SK-N-SH (cell line): ENCODE measurements around the gene SOD3. TPM values are rescaled to one million over a fixed set of nuclear protein-coding genes. Genes with fewer than 3 reads are reported as not detected.

Source experiments
- CTCF ChIA-PET: fragments of 300-600, 350-600 bp; formaldehyde crosslinking; extraction: SDS; loops from one replicate; lab custom pipeline; 2021; lab: Yijun Ruan, JAX
- POLR2A ChIA-PET: fragments of 350-600 bp; sonication (Branson Sonifier 250); formaldehyde crosslinking; extraction: SDS; loops from one replicate; lab custom pipeline; 2020; ENCODE audit warnings: antibody characterized with exemption, inconsistent platforms; lab: Yijun Ruan, JAX
- DNase-seq: peaks from one replicate; pipeline ENCODE4 v3.0.0; 2012
- H2AFZ ChIP-seq: fragments of 200-600 bp; sonication (generic); 2 replicates; pipeline ENCODE4 v1.8.1; 2016; ENCODE audit warnings: antibody characterized with exemption, mild to moderate bottlenecking, low read depth
- H3F3A ChIP-seq: fragments of 200-600 bp; sonication (generic); replicated peaks from 2 replicates; pipeline ENCODE3; 2016; ENCODE audit warnings: antibody characterized with exemption, mild to moderate bottlenecking; ENCODE audit not compliant: insufficient read depth
- H3K27ac ChIP-seq, 2 experiments: fragments of 200-500 bp in 1 of 2; fragments of 200-600 bp in 1 of 2; sonication (Bioruptor generic) in 1 of 2; sonication (generic), shearing (Covaris generic) in 1 of 2; 2 replicates each; pipeline versions ENCODE4 v1.5.1 to v1.6.1; 2014 to 2016; ENCODE audit warnings: low read depth in 2 of 2, inconsistent platforms in 1 of 2, low read length in 1 of 2, mild to moderate bottlenecking in 1 of 2, mixed read lengths in 1 of 2
- H3K27me3 ChIP-seq: fragments of 200-600 bp; sonication (generic), shearing (Covaris generic); 2 replicates; pipeline ENCODE4 v1.6.1; 2016; ENCODE audit warnings: mixed run types; ENCODE audit not compliant: insufficient read depth
- H3K36me3 ChIP-seq, 2 experiments: fragments of 200-500 bp in 1 of 2; fragments of 200-600 bp in 1 of 2; sonication (Bioruptor generic) in 1 of 2; sonication (generic) in 1 of 2; replicated peaks in 1 of 2; 2 replicates each; pipeline versions ENCODE3 to v1.5.1; 2014 to 2016; ENCODE audit warnings: low read length in 1 of 2, mild to moderate bottlenecking in 1 of 2; ENCODE audit not compliant: insufficient read depth in 2 of 2, control insufficient read depth in 1 of 2
- H3K4me1 ChIP-seq, 2 experiments: fragments of 200-500 bp in 1 of 2; fragments of 200-600 bp in 1 of 2; sonication (Bioruptor generic) in 1 of 2; sonication (generic), shearing (Covaris generic) in 1 of 2; 2 replicates each; pipeline versions ENCODE4 v1.5.1 to v1.6.1; 2014 to 2016; ENCODE audit warnings: low read depth in 1 of 2, low read length in 1 of 2, mixed run types in 1 of 2; ENCODE audit not compliant: insufficient read depth in 2 of 2, control insufficient read depth in 1 of 2
- H3K4me2 ChIP-seq: fragments of 200-600 bp; sonication (generic), shearing (Covaris generic); 2 replicates; pipeline ENCODE4 v1.6.1; 2017; ENCODE audit warnings: mixed run types
- H3K4me3 ChIP-seq, 2 experiments: fragments of 200-500 bp in 1 of 2; fragments of 200-600 bp in 1 of 2; sonication (Bioruptor generic) in 1 of 2; sonication (generic), shearing (Covaris generic) in 1 of 2; 2 replicates each; pipeline versions ENCODE4 v1.5.1 to v1.8.1; 2014 to 2016; ENCODE audit warnings: low read depth in 2 of 2, inconsistent platforms in 1 of 2, low read length in 1 of 2, mild to moderate bottlenecking in 1 of 2, mixed read lengths in 1 of 2, moderate library complexity in 1 of 2
- H3K79me2 ChIP-seq: fragments of 200-600 bp; sonication (generic); 2 replicates; pipeline ENCODE4 v1.8.1; 2017; ENCODE audit warnings: mild to moderate bottlenecking; ENCODE audit not compliant: insufficient read depth
- H3K9ac ChIP-seq: fragments of 200-600 bp; sonication (generic); 2 replicates; pipeline ENCODE4 v1.6.1; 2017; ENCODE audit warnings: mixed run types
- H3K9me2 ChIP-seq: fragments of 200-600 bp; sonication (generic); 2 replicates; pipeline ENCODE4 v1.6.1; 2017; ENCODE audit warnings: mixed run types
- H3K9me3 ChIP-seq: fragments of 200-600 bp; sonication (generic); 2 replicates; pipeline ENCODE4 v1.6.1; 2017; ENCODE audit warnings: mixed run types, mild to moderate bottlenecking, moderate library complexity
- H4K20me1 ChIP-seq: fragments of 200-600 bp; sonication (generic); 2 replicates; pipeline ENCODE4 v1.6.1; 2017; ENCODE audit warnings: mild to moderate bottlenecking, mixed run types; ENCODE audit not compliant: insufficient read depth
- GABPA ChIP-seq: IDR thresholded peaks from 2 replicates; pipeline ENCODE4 v1.4.0; 2012; ENCODE audit warnings: low read depth, mild to moderate bottlenecking
- MEF2A ChIP-seq: IDR thresholded peaks from 2 replicates; pipeline ENCODE4 v1.4.0; 2012; ENCODE audit warnings: low read depth, borderline replicate concordance
- NRF1 ChIP-seq: IDR thresholded peaks from 2 replicates; pipeline ENCODE4 v1.6.1; 2012; ENCODE audit warnings: low read depth, mild to moderate bottlenecking, low read length
- RCOR1 ChIP-seq: fragments of 150-350 bp; IDR thresholded peaks from 2 replicates; pipeline ENCODE4 v1.6.1; 2017; ENCODE audit warnings: antibody characterized with exemption, low read length
- REST ChIP-seq: IDR thresholded peaks from 2 replicates; pipeline ENCODE4 v1.6.1; 2012; ENCODE audit warnings: mild to moderate bottlenecking, low read depth, low read length, moderate library complexity
- RFX5 ChIP-seq: IDR thresholded peaks from 2 replicates; pipeline ENCODE4 v1.6.1; 2012; ENCODE audit warnings: mild to moderate bottlenecking, improper control_type of control experiment, low read length
- TCF12 ChIP-seq: IDR thresholded peaks from 2 replicates; pipeline ENCODE4 v1.4.0; 2012
- WGBS: methylation state at CpG from one replicate; pipeline ENCODE4 v1.1.6; 2017; ENCODE audit warnings: low lambda C conversion rate; 5-methylcytosine and 5-hydroxymethylcytosine counted together
- polyA plus RNA-seq, 3 experiments: library from polyadenylated mRNA; depleted of rRNA; stranded (reverse); fragments of >200 nt; gene quantifications; 2 replicates each; pipeline ENCODE4 v1.2.3, GENCODE V29; 2012
- TF ChIP-seq, protein P1 (sequence below): IDR thresholded peaks from 2 replicates; pipeline ENCODE4 v1.4.0; 2012; ENCODE audit warnings: low read depth
- TF ChIP-seq, protein P2 (sequence below): IDR thresholded peaks from 2 replicates; pipeline ENCODE4 v1.4.0; 2012; ENCODE audit warnings: low read depth, borderline replicate concordance
- TF ChIP-seq, protein P3 (sequence below): fragments of 200-600 bp; sonication (generic); IDR thresholded peaks from 2 replicates; pipeline ENCODE4 v1.6.1; 2017; ENCODE audit warnings: antibody characterized with exemption, mild to moderate bottlenecking, moderate library complexity

Gene SOD3
- polyA plus RNA-seq, 1 of the 3 experiments (the other 2 are of a cell fraction), result 21.6 TPM

- no peaks in the 10 kb centered on the region for H3K4me1 ChIP-seq
- H3K9ac ChIP-seq, result no peak overlapping the region
- no peak for DNase-seq
- 77% methylated on average over 5 of the region's 6 CpGs for WGBS
- H3K36me3 ChIP-seq, result peaks cover 0 to 10% of the 10 kb centered on the region in 2 experiments
- H3F3A ChIP-seq, result no peaks in the 10 kb centered on the region
- H3K27me3 ChIP-seq, result no peaks in the 10 kb centered on the region
- CTCF ChIA-PET, result no interaction called here
- no peak for TF ChIP-seq REST
- TF ChIP-seq, protein P1, sequence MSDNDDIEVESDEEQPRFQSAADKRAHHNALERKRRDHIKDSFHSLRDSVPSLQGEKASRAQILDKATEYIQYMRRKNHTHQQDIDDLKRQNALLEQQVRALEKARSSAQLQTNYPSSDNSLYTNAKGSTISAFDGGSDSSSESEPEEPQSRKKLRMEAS, result no peak
- TF ChIP-seq RFX5, result no peak
- TF ChIP-seq NRF1, result no peak
- no peak for TF ChIP-seq RCOR1
- TF ChIP-seq, protein P2, sequence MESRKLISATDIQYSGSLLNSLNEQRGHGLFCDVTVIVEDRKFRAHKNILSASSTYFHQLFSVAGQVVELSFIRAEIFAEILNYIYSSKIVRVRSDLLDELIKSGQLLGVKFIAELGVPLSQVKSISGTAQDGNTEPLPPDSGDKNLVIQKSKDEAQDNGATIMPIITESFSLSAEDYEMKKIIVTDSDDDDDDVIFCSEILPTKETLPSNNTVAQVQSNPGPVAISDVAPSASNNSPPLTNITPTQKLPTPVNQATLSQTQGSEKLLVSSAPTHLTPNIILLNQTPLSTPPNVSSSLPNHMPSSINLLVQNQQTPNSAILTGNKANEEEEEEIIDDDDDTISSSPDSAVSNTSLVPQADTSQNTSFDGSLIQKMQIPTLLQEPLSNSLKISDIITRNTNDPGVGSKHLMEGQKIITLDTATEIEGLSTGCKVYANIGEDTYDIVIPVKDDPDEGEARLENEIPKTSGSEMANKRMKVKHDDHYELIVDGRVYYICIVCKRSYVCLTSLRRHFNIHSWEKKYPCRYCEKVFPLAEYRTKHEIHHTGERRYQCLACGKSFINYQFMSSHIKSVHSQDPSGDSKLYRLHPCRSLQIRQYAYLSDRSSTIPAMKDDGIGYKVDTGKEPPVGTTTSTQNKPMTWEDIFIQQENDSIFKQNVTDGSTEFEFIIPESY, result no peak
- TF ChIP-seq, protein P3, sequence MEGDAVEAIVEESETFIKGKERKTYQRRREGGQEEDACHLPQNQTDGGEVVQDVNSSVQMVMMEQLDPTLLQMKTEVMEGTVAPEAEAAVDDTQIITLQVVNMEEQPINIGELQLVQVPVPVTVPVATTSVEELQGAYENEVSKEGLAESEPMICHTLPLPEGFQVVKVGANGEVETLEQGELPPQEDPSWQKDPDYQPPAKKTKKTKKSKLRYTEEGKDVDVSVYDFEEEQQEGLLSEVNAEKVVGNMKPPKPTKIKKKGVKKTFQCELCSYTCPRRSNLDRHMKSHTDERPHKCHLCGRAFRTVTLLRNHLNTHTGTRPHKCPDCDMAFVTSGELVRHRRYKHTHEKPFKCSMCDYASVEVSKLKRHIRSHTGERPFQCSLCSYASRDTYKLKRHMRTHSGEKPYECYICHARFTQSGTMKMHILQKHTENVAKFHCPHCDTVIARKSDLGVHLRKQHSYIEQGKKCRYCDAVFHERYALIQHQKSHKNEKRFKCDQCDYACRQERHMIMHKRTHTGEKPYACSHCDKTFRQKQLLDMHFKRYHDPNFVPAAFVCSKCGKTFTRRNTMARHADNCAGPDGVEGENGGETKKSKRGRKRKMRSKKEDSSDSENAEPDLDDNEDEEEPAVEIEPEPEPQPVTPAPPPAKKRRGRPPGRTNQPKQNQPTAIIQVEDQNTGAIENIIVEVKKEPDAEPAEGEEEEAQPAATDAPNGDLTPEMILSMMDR, result no peak
- no peak for TF ChIP-seq TCF12
- no peak for TF ChIP-seq MEF2A
- no peak for TF ChIP-seq GABPA
- TF ChIP-seq, all 33 proteins: peak for 0
- no peaks in the 10 kb centered on the region for H3K79me2 ChIP-seq
- H3K4me3 ChIP-seq, result no peak overlapping the region
- peak overlapping the region in 1 of 2 experiments; percentile 39; a peak in 1 of 4 replicates for H3K27ac ChIP-seq
- H2AFZ ChIP-seq, result no peak overlapping the region
- no peaks in the 10 kb centered on the region for H3K9me2 ChIP-seq
- no peak overlapping the region for H3K4me2 ChIP-seq
- H3K9me3 ChIP-seq, result no peaks in the 10 kb centered on the region
- POLR2A ChIA-PET, result no interaction called here
- H4K20me1 ChIP-seq, result no peaks in the 10 kb centered on the region
Observed at GRCh38 chr4:24809815-24810405, 14.5 kb downstream of the SOD3 start.
